Measurements from ENCODE around the gene NINJ1. TPM values are rescaled to one million over a fixed set of nuclear protein-coding genes. Genes with fewer than 3 reads are reported as not detected.
"Not testable (repeated sequence)": the region's sequence is repeated elsewhere in the genome, so short reads cannot be mapped to it uniquely, and the experiment has no call there.

Gene NINJ1
- total RNA-seq, 4 donors from 2014 or later: 12.6 to 61.3 (median 31.4) TPM

DNA sequence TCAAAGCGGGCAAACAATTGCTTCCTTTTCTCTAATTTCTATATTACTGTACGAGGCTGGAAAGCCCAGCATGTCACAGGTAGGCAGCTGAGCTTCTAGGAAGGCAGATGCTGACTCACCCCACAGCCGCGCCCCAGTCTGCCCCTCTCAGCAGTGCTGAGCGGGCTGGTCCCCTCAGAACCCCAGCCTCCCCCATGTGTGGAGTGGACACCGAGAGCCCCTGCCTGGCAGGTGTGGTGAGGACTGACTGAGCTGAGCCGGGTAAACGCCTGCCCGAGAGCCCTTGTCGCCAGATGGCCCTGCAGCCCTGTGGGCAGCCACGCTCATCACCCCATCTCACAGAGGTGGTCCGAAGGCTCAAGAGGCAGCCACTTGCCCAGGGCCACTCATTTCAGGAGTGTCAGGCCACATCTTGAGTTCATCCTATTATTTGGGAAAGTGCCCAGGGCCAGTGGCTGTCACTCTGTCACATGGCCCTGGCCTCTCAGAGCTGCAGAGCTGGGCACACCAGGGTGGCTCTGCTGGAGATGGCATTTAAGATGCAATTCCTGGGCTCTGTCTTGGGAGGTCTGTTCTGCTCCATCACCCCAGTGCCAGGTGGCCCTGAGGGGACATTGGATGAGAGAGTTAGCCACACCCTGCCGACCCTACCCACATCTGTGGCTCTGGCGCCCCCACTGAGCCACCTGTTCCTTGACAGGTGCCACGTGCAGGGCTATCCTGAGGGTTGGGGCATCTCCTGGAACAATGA is 25.6 kb downstream of the NINJ1 start:
- TF ChIP-seq CTCF (IDR thresholded peaks at IDR 0.05) (no peak), POLR2A (IDR thresholded peaks at IDR 0.05) (no peak)
- peaks cover 0 to 14% (median 5%) of the 10 kb centered on the region in 3 donors for H3K4me1 ChIP-seq
- intact Hi-C loops (cut with DNase I): no loop called here
- H3K4me3 ChIP-seq: no peak overlapping the region
- no peak overlapping the region for H3K27ac ChIP-seq
- H3K36me3 ChIP-seq: peaks cover 9 to 55% (median 31%) of the 10 kb centered on the region in 3 donors
- 38 to 54% methylated on average over 4 to 6 of the region's 15 CpGs for WGBS, 2 donors
- H3K27me3 ChIP-seq: no peaks in the 10 kb centered on the region
- H3K9me3 ChIP-seq: no peaks in the 10 kb centered on the region
- no peak for DNase-seq

- no peaks in the 10 kb centered on the region for H3K27me3 ChIP-seq
- TF ChIP-seq CTCF (IDR thresholded peaks at IDR 0.05) (no peak), POLR2A (IDR thresholded peaks at IDR 0.05) (no peak)
- WGBS, 2 donors: 87 to 91% methylated on average over 6 of the region's 6 CpGs
- intact Hi-C loops (cut with DNase I): no loop called here
- H3K36me3 ChIP-seq: peaks cover 9 to 48% (median 26%) of the 10 kb centered on the region in 3 donors
- peaks cover 0 to 14% (median 5%) of the 10 kb centered on the region in 3 donors for H3K4me1 ChIP-seq
- H3K27ac ChIP-seq: no peak overlapping the region
- no peak overlapping the region for H3K4me3 ChIP-seq
- DNase-seq: no peak
- no peaks in the 10 kb centered on the region for H3K9me3 ChIP-seq
Measured at GRCh38 chr9:93107825-93108161, 26.3 kb downstream of the NINJ1 start.

- intact Hi-C loops (cut with DNase I): no loop called here
- H3K4me1 ChIP-seq: peaks cover 0 to 14% (median 5%) of the 10 kb centered on the region in 3 donors
- H3K36me3 ChIP-seq: peaks cover 9 to 43% (median 21%) of the 10 kb centered on the region in 3 donors
- no peak overlapping the region for H3K4me3 ChIP-seq
- no peak for TF ChIP-seq CTCF (IDR thresholded peaks at IDR 0.05)
- TF ChIP-seq POLR2A (IDR thresholded peaks at IDR 0.05): no peak
- no peaks in the 10 kb centered on the region for H3K9me3 ChIP-seq
- DNase-seq: no peak
- WGBS, 2 donors: 75 to 86% methylated on average over 7 to 11 of the region's 14 CpGs
- H3K27me3 ChIP-seq: no peaks in the 10 kb centered on the region
- H3K27ac ChIP-seq: no peak overlapping the region
Measured at GRCh38 chr9:93107151-93107824, 26.8 kb downstream of the NINJ1 start.

GRCh38 chr9:93105620-93106019 is 28.4 kb downstream of the NINJ1 start:
- no peaks in the 10 kb centered on the region for H3K9me3 ChIP-seq

GRCh38 chr9:93101086-93101485 is 33.0 kb downstream of the NINJ1 start:
- 96 to 99% methylated on average over 11 of the region's 11 CpGs for WGBS, 2 donors
- not testable (repeated sequence) for H3K27me3 ChIP-seq, DNase-seq

More at GRCh38 chr9:93105620-93106019, 28.4 kb downstream of the NINJ1 start:
- intact Hi-C loops (cut with DNase I): no loop called here
- H3K27ac ChIP-seq: no peak overlapping the region
- no peaks in the 10 kb centered on the region for H3K27me3 ChIP-seq
- H3K4me1 ChIP-seq: peaks cover 0 to 14% (median 5%) of the 10 kb centered on the region in 3 donors
- DNase-seq: no peak
- 78 to 89% methylated on average over 1 of the region's 1 CpG for WGBS, 2 donors
- H3K4me3 ChIP-seq: no peak overlapping the region
- peaks cover 9 to 26% (median 9%) of the 10 kb centered on the region in 3 donors for H3K36me3 ChIP-seq
- TF ChIP-seq CTCF (IDR thresholded peaks at IDR 0.05): no peak
- TF ChIP-seq POLR2A (IDR thresholded peaks at IDR 0.05): no peak

More at GRCh38 chr9:93101086-93101485, 33.0 kb downstream of the NINJ1 start:
- H3K27ac ChIP-seq; intact Hi-C loops (cut with DNase I); H3K9me3 ChIP-seq; H3K4me3 ChIP-seq; H3K36me3 ChIP-seq: not testable (repeated sequence)
- peaks cover 32 to 39% (median 33%) of the 10 kb centered on the region in 3 donors for H3K4me1 ChIP-seq
